Suprapubic skin (tissue), 4 donors: ENCODE data around the gene GLT8D2. TPM values are rescaled to one million over a fixed set of nuclear protein-coding genes. Genes with fewer than 3 reads are reported as not detected.
A peak's percentile ranks its signal among the peaks of the same experiment; 100 is the strongest.

Experiments used
- DNase-seq, 2 donors: peaks; one replicate each; pipeline ENCODE4 v3.0.0-alpha.2; 2019; ENCODE audit warnings: low spot score in 2 of 2
- H3K27ac ChIP-seq: fragments of 200-600 bp; sonication (generic); one replicate; pipeline ENCODE4 v1.5.1; 2019
- H3K27me3 ChIP-seq: fragments of 200-600 bp; sonication (generic); one replicate; pipeline ENCODE4 v1.5.1; 2019
- H3K36me3 ChIP-seq: fragments of 200-600 bp; sonication (generic); one replicate; pipeline ENCODE4 v1.5.1; 2019
- H3K4me1 ChIP-seq: fragments of 200-600 bp; sonication (generic); one replicate; pipeline ENCODE4 v1.5.1; 2019
- H3K4me3 ChIP-seq: fragments of 200-600 bp; sonication (generic); one replicate; pipeline ENCODE4 v1.5.1; 2019; ENCODE audit warnings: mild to moderate bottlenecking
- H3K9me3 ChIP-seq: fragments of 200-600 bp; sonication (generic); one replicate; pipeline ENCODE4 v1.5.1; 2019
- EP300 ChIP-seq: sonication (generic); formaldehyde crosslinking; IDR thresholded peaks from one replicate; pipeline ENCODE4 v1.6.1; 2017; ENCODE audit warnings: antibody characterized with exemption
- POLR2A ChIP-seq, 2 donors: fragments of 450-650 bp; IDR thresholded peaks; one replicate each; pipeline ENCODE4 v1.6.1; 2017; ENCODE audit warnings: antibody characterized with exemption in 2 of 2, mild to moderate bottlenecking in 2 of 2, moderate library complexity in 2 of 2
- POLR2AphosphoS5 ChIP-seq, 3 donors: sonication (generic); formaldehyde crosslinking; IDR thresholded peaks; one replicate each; pipeline ENCODE4 v1.6.1; 2017; ENCODE audit warnings: antibody characterized with exemption in 3 of 3
- WGBS: methylation state at CpG from one replicate; pipeline ENCODE4 v1.1.5; 2018; 5-methylcytosine and 5-hydroxymethylcytosine counted together
- total RNA-seq, 4 donors: library from RNA; depleted of rRNA; stranded (reverse); fragments of >200 nt; gene quantifications; one replicate each; pipeline ENCODE4 v1.1.0, GENCODE V29; 2016
- TF ChIP-seq, protein P1 (sequence below), 2 donors: fragments of 200-600 bp in 1 of 2; fragments of 450-650 bp in 1 of 2; sonication (generic) in 1 of 2; IDR thresholded peaks; one replicate each; pipeline ENCODE4 v1.5.1; 2016 to 2019; ENCODE audit warnings: antibody characterized with exemption in 2 of 2, mild to moderate bottlenecking in 1 of 2, moderate library complexity in 1 of 2

GLT8D2 gene
- total RNA-seq, 4 donors from 2014 or later: 1.1 to 4.5 (median 2.0) TPM

DNA sequence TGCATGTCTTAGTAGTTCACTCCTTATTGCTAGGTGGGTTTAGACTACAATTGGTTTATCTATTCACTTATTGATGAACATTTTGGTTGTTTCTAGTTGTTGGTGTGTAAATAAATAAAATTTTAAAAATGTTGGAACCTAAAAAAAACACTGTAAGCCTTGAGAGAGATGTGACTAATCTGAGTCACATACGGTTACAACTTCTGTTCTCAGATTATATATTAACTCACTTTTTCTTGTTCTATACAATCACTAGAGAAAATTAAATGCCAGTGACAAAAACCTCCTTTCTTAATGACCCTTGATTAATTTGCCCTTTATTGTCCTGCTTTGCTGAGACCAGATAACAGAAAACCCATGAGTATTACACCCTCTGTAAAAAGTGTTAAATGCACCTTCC lies 91.4 kb downstream of the GLT8D2 start:
- Histone ChIP-seq H3K9me3 (no peaks in the 10 kb centered on the region), H3K4me1 (peaks cover 24% of the 10 kb centered on the region), H3K27me3 (no peaks in the 10 kb centered on the region), H3K27ac (no peak overlapping the region), H3K4me3 (no peak overlapping the region), H3K36me3 (peaks cover 8% of the 10 kb centered on the region)
- DNase-seq: no peak
- 74% methylated on average over 1 of the region's 1 CpG for WGBS
- TF ChIP-seq, protein P1, sequence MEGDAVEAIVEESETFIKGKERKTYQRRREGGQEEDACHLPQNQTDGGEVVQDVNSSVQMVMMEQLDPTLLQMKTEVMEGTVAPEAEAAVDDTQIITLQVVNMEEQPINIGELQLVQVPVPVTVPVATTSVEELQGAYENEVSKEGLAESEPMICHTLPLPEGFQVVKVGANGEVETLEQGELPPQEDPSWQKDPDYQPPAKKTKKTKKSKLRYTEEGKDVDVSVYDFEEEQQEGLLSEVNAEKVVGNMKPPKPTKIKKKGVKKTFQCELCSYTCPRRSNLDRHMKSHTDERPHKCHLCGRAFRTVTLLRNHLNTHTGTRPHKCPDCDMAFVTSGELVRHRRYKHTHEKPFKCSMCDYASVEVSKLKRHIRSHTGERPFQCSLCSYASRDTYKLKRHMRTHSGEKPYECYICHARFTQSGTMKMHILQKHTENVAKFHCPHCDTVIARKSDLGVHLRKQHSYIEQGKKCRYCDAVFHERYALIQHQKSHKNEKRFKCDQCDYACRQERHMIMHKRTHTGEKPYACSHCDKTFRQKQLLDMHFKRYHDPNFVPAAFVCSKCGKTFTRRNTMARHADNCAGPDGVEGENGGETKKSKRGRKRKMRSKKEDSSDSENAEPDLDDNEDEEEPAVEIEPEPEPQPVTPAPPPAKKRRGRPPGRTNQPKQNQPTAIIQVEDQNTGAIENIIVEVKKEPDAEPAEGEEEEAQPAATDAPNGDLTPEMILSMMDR (IDR thresholded peaks at IDR 0.05): no peak
- TF ChIP-seq POLR2A (IDR thresholded peaks at IDR 0.05) (no peak), EP300 (no peak), POLR2AphosphoS5 (IDR thresholded peaks at IDR 0.05) (no peak)

DNA sequence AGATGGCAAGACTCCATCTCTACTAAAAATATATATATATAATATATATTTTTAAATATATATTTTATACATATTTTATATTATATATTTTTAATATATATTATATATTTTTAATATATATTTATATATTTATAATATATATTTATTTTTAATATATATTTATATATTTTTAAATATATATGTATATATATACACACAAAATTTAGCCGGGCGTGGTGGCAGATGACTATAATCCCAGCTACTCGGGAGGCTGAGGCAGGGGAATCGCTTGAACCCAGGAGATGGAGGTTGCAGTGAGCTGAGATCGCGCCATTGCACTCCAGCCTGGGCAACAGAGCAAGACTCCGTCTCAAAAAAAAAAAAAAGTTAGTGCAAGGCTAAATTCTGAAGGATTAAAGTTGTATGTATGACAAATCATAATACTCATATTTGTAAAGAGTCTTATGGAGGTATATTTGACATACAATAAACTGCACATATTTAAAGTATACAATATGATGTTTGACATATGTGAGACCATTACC lies 92.1 kb downstream of the GLT8D2 start:
- TF ChIP-seq, protein P1 (IDR thresholded peaks at IDR 0.05): no peak
- no peak for TF ChIP-seq EP300
- H3K36me3 ChIP-seq: peaks cover 15% of the 10 kb centered on the region
- WGBS: 90% methylated on average over 7 of the region's 7 CpGs
- no peak for DNase-seq
- no peaks in the 10 kb centered on the region for H3K9me3 ChIP-seq
- peak overlapping the region; percentile 79 for H3K4me3 ChIP-seq
- H3K4me1 ChIP-seq: peaks cover 20% of the 10 kb centered on the region
- peak overlapping the region; percentile 87 for H3K27ac ChIP-seq
- no peaks in the 10 kb centered on the region for H3K27me3 ChIP-seq

DNA sequence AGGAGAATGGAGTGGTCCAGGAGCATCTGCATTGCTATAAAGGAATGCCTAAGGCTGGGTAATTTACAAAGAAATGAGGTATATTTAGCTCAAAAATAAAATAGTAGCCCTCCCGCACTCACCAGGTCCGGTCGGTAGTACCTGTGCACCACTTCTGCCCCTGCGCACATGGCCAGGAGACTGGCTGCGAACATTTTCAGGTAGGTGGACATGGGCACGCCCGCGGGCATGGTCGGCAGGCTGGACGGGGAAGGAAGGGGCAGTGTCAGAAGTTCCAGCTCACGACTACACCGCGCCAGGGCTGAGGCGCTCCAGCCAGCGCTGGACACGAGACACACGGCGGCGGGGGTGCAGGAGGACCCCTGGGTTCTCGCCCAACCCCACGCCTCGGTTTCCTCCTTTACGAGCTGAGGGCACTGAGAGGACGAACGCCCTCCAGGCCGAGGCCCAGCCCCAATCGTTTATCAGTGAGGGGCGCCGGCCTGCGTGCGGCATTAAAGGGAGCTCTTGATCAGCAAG lies 93.4 kb downstream of the GLT8D2 start:
- 0% methylated on average over 5 of the region's 31 CpGs for WGBS

DNA sequence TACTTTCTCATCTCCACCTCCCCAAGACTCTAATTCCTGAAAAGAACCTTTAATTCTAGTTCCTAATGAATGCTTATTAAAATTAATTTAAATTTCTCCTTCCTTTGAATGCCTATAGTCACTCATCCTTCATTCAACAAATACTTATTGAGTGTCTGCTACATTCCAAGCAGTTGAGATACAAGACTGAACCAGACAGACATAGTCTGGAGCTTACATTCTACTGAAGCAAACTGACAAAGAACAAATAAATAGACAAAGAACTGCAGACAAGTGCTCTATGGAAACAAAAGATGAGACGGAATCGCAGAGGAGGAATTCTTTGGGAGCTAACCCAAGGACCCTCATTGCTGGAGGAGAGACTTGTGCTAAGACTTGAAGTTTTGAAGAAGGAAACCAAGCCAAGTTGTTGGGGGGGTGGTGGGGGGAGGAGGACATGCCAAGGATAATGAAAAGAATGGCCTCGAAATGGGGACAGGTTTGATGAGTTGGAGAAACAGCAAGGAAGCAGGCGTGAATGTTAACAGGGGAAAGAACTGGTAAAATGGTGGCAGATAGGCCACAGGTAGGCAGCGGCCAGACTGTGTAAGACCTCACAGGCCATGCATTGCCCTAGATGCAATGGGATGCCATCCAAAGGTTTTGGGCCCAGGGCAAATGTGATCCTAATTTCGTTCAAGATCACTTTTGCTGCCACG lies 94.0 kb downstream of the GLT8D2 start:
- H3K4me3 ChIP-seq: peak overlapping the region; percentile 79
- H3K27me3 ChIP-seq: no peaks in the 10 kb centered on the region
- H3K36me3 ChIP-seq: peaks cover 34% of the 10 kb centered on the region
- H3K9me3 ChIP-seq: no peaks in the 10 kb centered on the region
- no peak for DNase-seq
- H3K4me1 ChIP-seq: peaks cover 20% of the 10 kb centered on the region
- peak overlapping the region; percentile 87 for H3K27ac ChIP-seq
- WGBS: 25% methylated on average over 7 of the region's 7 CpGs
- TF ChIP-seq POLR2AphosphoS5 (IDR thresholded peaks at IDR 0.05) (no peak), POLR2A (IDR thresholded peaks at IDR 0.05) (no peak), EP300 (no peak)
- TF ChIP-seq, protein P1 (IDR thresholded peaks at IDR 0.05): no peak

More for the DNA sequence above, 93.4 kb downstream of the GLT8D2 start:
- DNase-seq: no peak
- H3K4me1 ChIP-seq: peaks cover 20% of the 10 kb centered on the region
- H3K27me3 ChIP-seq: no peaks in the 10 kb centered on the region
- TF ChIP-seq, protein P1 (IDR thresholded peaks at IDR 0.05): no peak
- no peak for TF ChIP-seq EP300
- no peak for TF ChIP-seq POLR2AphosphoS5 (IDR thresholded peaks at IDR 0.05)
- TF ChIP-seq POLR2A (IDR thresholded peaks at IDR 0.05): no peak
- peak overlapping the region; percentile 87 for H3K27ac ChIP-seq
- H3K4me3 ChIP-seq: peak overlapping the region; percentile 79
- no peaks in the 10 kb centered on the region for H3K9me3 ChIP-seq
- H3K36me3 ChIP-seq: peaks cover 28% of the 10 kb centered on the region

DNA sequence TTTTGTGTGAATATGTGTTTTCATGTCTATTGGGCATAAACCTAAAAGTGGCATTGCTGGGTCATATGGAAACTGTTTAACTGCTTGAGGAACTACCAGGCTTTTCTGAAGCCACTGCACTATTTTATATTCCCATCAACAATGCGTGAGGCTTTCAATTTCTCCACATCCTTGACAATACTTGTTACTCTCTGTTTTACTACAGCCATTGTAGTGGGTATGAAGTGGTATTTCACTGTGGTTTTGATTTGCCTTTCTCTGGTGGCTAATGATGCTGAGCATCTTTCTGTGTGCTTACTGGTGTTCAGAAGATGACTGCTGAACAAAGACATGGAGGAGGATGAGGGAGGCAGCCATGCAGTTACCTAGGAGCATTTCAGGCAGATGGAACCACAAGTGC lies 97.5 kb downstream of the GLT8D2 start:
- H3K4me3 ChIP-seq: no peak overlapping the region
- no peaks in the 10 kb centered on the region for H3K27me3 ChIP-seq
- TF ChIP-seq POLR2AphosphoS5 (IDR thresholded peaks at IDR 0.05) (no peak), EP300 (no peak), POLR2A (IDR thresholded peaks at IDR 0.05) (no peak)
- TF ChIP-seq, protein P1 (IDR thresholded peaks at IDR 0.05): no peak
- no peak overlapping the region for H3K27ac ChIP-seq
- WGBS: 92% methylated on average over 1 of the region's 1 CpG
- no peak for DNase-seq
- H3K9me3 ChIP-seq: no peaks in the 10 kb centered on the region
- H3K4me1 ChIP-seq: peaks cover 18% of the 10 kb centered on the region
- peaks cover 67% of the 10 kb centered on the region for H3K36me3 ChIP-seq
